Raji (cell line): ENCODE data around the gene SF3B1.

Source experiments
- POLR2A ChIP-seq: IDR thresholded peaks from 2 replicates; pipeline ENCODE4 v1.6.1; 2011; ENCODE audit warnings: low read depth, low read length, control low read depth; ENCODE audit not compliant: insufficient read depth

The SF3B1 gene

DNA sequence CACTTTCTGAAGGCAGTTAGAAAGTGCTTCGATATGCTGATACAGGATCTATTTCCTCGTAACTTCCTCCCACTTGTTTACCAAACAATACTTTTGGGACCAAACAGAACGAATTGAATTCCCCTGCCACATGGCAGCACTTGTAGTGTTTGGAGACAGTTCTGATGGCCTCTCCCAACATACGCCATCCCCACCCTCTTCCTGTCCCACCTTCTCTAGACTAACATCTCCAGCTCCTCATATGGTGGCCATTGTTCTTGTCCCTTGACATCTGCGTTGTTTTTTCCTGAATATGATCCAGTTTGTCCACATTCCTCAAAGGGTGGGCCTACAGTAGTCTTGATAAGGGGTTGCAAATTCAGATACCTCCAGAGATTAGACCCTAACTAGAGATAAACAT lies 70.8 kb downstream of the SF3B1 start:
- TF ChIP-seq POLR2A = no peak

DNA sequence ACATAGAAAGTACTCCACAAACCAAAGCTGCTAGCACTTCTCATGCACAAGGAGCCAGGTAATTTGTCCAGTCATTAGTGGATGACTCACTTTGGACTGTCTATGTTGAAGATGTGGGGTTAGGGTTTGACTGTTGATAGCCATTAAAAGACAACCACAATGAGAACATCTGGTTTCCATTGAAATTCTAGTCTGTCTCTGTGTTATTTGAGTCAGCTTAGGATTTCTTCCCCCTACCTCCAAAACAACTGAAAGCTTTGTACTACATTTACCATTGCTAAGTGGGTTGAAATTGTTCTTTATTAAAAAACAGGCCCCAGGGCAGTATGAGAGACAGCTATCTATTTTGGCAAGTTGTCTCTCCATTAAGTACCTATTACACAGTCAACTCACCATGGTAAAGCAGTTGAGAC lies 74.1 kb downstream of the SF3B1 start:
- no peak for TF ChIP-seq POLR2A

DNA sequence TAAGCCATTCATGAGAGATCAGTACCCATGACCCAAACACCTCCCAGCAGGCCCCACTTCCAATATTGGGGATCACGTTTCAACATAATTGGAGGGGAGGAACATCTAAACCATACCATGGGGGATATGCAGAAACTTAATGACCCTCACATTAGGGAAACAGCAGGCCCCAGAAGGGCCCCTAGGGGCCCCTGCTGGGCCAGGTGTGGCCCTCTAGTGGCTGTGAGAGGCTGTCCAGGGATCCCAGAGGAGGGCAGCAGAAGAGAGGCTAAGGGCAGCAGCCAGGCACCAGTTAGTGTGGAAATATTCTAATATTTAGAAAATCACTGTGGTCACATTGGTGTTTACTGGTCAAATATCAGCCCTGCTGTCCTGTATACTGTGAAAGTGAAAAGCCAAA lies 75.0 kb downstream of the SF3B1 start:
- no peak for TF ChIP-seq POLR2A

DNA sequence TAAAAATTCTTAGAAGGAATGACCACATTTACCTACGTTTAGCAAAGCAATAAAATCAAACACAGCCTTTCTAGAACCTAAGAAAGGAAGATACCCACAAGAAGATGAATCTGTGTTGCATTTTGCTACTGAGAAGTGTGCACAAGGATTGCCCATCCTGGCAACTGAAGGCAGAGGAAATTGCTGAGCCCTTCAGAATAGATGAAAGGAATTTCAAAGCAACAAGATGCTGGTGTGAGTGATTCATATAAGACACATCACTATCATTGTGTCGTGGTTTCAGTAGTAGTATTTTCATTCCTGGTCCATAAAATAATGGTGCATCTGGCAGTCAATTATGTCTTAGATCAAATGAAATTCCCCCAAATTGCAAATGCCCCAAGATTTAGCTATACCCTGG lies 75.9 kb downstream of the SF3B1 start:
- no peak for TF ChIP-seq POLR2A

DNA sequence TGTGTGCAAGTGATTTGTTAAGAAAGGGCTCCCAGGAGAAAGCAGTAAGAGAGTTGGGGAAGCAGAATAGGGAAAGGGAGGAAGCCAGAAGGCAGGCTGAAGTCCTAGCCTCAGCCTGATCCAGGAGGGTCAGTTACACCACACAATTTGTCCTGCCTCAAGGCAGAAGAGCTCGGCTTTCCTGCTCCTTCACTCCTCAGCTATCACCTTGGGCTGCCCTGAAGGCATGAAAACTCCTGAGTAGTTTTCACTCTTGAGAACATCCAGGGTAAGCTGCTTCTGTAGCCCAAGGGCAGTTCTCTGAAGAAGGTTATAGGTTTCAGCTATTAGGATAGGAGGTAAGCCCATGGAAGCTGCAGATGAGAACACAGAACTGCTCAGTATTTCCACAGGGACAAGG lies 76.8 kb downstream of the SF3B1 start:
- TF ChIP-seq POLR2A = no peak

DNA sequence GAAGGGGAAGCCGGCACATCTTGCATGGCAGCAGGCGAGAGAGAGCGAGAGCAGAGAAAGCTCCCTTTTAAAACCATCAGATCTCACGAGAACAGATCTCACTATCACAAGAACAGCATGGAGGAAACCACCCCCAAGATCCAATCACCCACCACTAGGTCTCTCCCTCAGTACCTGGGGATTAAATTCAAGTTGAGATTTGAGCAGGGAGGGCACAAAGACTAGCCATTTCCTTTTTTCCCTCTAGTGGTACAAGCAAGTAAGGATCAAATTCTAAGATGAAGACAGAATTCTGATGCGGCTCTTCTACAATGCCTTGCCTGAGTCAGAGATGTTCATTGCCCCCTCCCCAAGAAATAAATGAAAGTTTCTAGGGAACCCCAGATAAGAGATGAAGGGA lies 78.7 kb downstream of the SF3B1 start:
- TF ChIP-seq POLR2A = no peak

DNA sequence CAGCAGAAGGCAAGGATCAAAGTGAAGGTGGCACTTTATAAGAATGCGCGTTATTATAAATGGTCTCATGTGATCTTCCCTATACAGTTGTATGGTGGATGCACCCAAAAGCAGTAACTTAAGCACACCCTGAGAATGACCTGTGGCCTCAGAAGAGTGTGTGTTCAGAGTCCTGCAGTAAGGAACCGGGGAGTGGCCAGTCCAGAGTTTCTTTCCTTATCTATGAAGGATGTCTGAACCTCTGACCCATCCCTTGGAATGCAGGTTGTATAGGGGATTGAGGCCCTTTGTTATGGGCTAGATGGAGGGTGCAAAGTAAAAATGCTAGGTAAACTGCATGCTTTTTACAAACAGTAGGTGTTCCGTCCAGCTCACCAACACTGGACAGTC lies 80.7 kb downstream of the SF3B1 start:
- no peak for TF ChIP-seq POLR2A

DNA sequence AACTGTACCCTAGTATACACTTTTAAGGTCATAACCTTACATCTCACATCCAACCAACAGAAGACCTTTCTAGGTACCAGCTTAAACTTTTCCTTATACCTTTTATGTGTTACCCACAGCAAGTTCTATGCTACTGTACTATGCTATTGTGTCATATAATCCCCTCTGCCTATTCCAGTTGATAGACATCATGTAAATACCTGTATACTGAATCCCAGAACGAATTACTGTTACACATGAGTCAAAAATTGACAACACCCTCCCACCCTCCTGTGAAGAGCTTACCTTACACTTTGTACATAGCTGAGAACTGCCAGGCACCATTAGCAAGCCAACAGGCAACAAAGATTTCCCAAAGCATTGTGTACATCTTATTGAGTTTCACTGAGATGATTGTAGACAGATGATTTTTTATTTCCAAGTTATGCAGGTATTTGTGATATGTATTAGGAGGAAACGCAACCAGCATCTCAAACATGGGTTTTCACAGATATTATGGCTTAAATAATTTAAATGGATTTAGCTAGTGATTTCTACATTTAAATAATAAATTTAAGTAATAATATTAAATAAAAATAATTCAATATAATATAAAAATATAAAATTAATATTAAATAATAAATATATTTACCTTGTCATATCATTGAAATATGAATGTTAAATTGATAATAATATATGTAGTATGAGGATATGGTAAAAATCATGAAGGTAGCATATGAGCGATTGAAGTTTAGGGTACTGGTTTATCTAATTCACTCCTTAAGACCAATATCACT lies 81.2 kb downstream of the SF3B1 start:
- no peak for TF ChIP-seq POLR2A

DNA sequence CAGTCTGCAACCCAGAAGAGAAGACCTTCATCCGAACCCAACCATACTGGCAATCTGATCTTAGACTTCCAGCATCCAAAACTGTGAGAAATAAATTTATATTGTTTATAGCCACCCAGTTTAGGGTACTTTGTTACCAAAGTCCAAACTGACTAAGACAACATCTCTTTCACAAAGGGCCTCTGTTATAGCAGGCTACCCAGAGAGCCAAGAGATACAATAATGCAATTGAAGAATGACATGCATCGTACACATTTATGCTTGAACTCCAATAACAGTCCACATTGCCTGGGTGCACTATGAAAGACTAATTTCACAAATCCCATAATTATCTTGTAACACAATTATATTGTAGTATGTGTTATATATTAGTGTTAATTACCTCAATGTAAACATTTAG lies 85.1 kb downstream of the SF3B1 start:
- no peak for TF ChIP-seq POLR2A

DNA sequence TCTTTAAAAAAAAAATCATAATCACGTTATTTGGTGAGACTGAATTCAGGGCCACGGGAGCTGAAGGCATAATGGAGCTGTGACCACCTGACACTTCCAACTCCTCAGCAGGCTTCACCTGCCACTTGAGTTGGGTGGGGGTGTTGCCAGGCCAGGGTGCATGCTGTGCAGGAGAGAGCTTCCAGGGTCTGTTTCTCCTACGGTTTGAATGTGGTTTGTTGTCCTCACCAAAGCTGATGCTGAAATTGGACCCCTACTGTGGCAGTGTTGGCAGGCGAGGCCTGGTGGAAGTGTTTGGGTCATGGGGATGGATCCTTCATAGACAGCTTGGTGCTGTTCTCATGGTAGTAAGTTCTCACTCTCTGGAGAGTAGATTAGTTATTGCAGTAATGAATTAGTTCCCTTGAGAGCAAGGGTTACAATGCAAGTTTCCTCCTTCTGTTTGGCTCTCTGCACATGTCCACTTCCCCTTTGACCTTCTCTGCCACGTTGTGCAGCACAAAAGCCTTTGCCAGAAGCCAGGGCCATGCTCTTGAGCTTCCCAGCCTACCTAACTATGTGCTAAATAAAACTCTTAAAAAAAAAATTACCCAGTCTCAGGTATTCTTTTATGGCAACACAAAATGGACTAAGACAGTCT lies 86.0 kb downstream of the SF3B1 start:
- TF ChIP-seq POLR2A = no peak

DNA sequence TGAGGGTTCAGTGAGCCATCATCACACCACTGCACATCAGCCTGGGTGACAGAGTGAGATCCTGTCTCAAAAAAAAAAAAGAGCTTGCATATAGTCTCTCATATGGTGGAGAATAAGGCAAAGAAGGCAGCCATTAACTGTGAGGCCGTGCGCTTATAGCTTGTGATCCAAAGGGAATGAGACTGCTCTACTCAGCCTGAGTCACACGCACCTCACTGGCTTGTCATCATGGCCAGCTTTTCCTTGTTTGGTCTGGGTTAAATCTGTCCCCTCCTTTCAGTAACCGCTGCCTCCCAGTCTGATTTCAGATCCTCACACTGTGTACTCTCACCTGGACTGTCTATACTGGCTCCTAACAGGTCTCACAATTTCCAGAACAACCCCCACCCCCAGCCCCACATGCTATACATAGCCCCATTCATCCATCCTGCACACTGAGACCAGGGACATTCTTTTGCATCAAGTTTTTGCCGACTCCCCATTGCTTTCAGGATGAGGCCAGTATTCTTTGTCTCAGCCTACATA lies 88.9 kb downstream of the SF3B1 start:
- no peak for TF ChIP-seq POLR2A

DNA sequence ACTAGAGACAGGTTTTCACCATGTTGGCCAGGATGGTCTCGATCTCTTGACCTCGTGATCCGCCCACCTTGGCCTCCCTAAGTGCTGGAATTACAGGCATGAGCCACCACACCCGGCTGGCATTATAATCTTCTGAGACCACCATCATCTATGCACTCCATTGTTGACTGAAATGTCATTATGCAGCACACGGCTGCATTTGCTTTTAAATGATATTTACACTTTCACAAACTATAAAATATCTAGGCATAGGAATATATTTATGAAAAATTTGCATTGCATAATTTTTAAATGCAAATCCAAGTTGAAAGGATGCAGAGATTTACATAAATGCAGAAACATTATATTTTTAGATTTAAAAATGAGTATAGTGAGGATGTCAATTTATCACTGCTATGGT lies 94.2 kb downstream of the SF3B1 start:
- TF ChIP-seq POLR2A = no peak
